Vagina (tissue), 2 donors: ENCODE measurements around the gene NUDT6. TPM values are rescaled to one million over a fixed set of nuclear protein-coding genes. Genes with fewer than 3 reads are reported as not detected.

Experiments
- DNase-seq, 2 donors: peaks; one replicate each; pipeline ENCODE4 v3.0.0-alpha.2; 2017; ENCODE audit errors: extremely low spot score in 2 of 2
- H3K27ac ChIP-seq: fragments of 200-600 bp; sonication (generic); one replicate; pipeline ENCODE4 v1.5.1; 2019
- H3K27me3 ChIP-seq: fragments of 200-600 bp; sonication (generic); one replicate; pipeline ENCODE4 v1.5.1; 2019
- H3K36me3 ChIP-seq, 2 donors: fragments of 200-600 bp; sonication (generic); one replicate each; pipeline ENCODE4 v1.5.1; 2017 to 2019
- H3K4me1 ChIP-seq: fragments of 200-600 bp; sonication (generic); one replicate; pipeline ENCODE4 v1.5.1; 2019
- H3K4me3 ChIP-seq, 2 donors: fragments of 200-600 bp; sonication (generic); 1 replicate in 1 of 2; 2 replicates in 1 of 2; pipeline ENCODE4 v1.5.1; 2016 to 2019
- H3K9me3 ChIP-seq: fragments of 200-600 bp; sonication (generic); one replicate; pipeline ENCODE4 v1.5.1; 2019
- POLR2A ChIP-seq, 2 donors: fragments of 450-650 bp; IDR thresholded peaks; one replicate each; pipeline ENCODE4 v1.6.1; 2017; ENCODE audit warnings: antibody characterized with exemption in 2 of 2, mild to moderate bottlenecking in 2 of 2, moderate library complexity in 2 of 2
- POLR2AphosphoS5 ChIP-seq, 2 donors: sonication (generic); formaldehyde crosslinking; IDR thresholded peaks; one replicate each; pipeline ENCODE4 v1.9.0; 2017; ENCODE audit warnings: antibody characterized with exemption in 2 of 2, mild to moderate bottlenecking in 2 of 2, low read depth in 1 of 2; ENCODE audit not compliant: insufficient read depth in 1 of 2
- intact Hi-C: fragments of 100-400 bp; cut with DNase I; formaldehyde crosslinking; loops from one replicate; pipeline ENCODE4 v1.15.1; 2023
- total RNA-seq: library from RNA; depleted of rRNA; stranded (reverse); fragments of >200 nt; gene quantifications from one replicate; pipeline ENCODE4 v1.2.3, GENCODE V29; 2016
- TF ChIP-seq, protein P1 (sequence below), 3 experiments: fragments of 450-650 bp in 2 of 3; fragments of 200-600 bp in 1 of 3; sonication (generic) in 1 of 3; IDR thresholded peaks; one replicate each; pipeline ENCODE4 v1.5.1; 2017 to 2019; ENCODE audit warnings: antibody characterized with exemption in 3 of 3, mild to moderate bottlenecking in 2 of 3, moderate library complexity in 2 of 3

Gene NUDT6
- total RNA-seq, 1 donor from 2014 or later: 3.2 TPM

DNA sequence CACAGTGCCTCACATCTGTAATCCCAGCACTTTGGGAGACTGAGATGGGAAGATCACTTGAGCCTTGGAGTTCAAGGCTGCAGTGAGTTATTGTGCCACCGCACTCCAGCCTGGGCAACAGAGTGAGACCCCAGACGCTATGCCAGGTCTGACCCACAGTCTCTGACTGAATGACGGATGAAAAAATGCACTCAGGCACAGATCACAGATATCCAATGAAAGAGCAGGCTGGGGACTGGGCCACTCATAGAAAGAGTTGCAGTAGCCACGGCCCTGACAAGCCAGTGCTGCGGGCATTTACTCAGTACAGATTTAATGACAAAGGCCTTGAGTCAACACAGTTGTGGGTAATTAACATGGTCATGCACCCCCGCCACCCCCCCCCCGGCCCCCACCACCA lies 22.7 kb downstream of the NUDT6 start:
- H3K27ac ChIP-seq: no peak overlapping the region
- no peaks in the 10 kb centered on the region for H3K9me3 ChIP-seq
- no peaks in the 10 kb centered on the region for H3K4me1 ChIP-seq
- H3K4me3 ChIP-seq: no peak overlapping the region
- no peaks in the 10 kb centered on the region for H3K36me3 ChIP-seq
- TF ChIP-seq, protein P1, sequence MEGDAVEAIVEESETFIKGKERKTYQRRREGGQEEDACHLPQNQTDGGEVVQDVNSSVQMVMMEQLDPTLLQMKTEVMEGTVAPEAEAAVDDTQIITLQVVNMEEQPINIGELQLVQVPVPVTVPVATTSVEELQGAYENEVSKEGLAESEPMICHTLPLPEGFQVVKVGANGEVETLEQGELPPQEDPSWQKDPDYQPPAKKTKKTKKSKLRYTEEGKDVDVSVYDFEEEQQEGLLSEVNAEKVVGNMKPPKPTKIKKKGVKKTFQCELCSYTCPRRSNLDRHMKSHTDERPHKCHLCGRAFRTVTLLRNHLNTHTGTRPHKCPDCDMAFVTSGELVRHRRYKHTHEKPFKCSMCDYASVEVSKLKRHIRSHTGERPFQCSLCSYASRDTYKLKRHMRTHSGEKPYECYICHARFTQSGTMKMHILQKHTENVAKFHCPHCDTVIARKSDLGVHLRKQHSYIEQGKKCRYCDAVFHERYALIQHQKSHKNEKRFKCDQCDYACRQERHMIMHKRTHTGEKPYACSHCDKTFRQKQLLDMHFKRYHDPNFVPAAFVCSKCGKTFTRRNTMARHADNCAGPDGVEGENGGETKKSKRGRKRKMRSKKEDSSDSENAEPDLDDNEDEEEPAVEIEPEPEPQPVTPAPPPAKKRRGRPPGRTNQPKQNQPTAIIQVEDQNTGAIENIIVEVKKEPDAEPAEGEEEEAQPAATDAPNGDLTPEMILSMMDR (IDR thresholded peaks at IDR 0.05): no peak
- TF ChIP-seq POLR2A (IDR thresholded peaks at IDR 0.05) (no peak), POLR2AphosphoS5 (IDR thresholded peaks at IDR 0.05; ENCODE audit: insufficient read depth in 1 of 2, low read depth in 1 of 2) (no peak)
- no peaks in the 10 kb centered on the region for H3K27me3 ChIP-seq
- no peak for DNase-seq
- intact Hi-C loops: no loop called here

DNA sequence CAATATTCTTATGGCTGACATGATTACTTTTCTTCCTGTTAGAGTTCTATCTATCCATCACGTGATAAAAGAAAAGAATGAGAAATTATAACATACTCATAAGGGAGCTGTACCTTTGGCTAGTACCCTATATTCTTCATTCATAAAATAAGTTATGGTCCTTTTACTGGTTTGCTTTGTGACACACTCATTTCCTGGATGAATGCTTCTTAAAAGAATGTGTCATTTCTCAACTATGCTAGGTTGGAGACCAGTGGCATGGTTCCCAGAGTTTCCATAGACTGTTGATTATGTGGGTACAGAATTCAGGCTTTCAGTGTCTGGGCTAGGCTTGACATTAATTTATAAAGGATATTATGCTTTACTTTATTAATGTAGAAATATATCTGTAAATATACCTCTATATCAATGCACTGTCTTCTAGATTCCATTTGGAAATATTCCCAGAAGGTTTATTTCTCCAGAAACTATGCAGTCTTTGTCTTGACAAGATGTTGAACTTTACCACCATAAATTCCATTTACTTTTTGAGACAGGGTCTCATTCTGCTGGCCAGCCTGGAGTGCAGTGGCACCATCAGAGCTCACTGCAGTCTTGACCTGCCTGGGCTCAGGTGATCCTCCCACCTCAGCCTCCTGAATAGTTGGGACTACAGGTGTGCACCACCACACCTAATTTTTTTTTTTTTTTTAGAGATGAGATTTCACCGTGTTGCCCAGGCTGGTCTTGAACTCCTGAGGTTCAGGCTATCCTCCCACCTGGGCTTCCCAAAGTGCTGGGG lies 23.8 kb downstream of the NUDT6 start:
- Histone ChIP-seq H3K27ac (no peak overlapping the region), H3K36me3 (no peaks in the 10 kb centered on the region), H3K27me3 (no peaks in the 10 kb centered on the region), H3K4me3 (no peak overlapping the region), H3K4me1 (no peaks in the 10 kb centered on the region), H3K9me3 (no peaks in the 10 kb centered on the region)
- TF ChIP-seq, protein P1 (IDR thresholded peaks at IDR 0.05): no peak
- no peak for TF ChIP-seq POLR2AphosphoS5 (IDR thresholded peaks at IDR 0.05; ENCODE audit: insufficient read depth in 1 of 2, low read depth in 1 of 2)
- no peak for TF ChIP-seq POLR2A (IDR thresholded peaks at IDR 0.05)
- intact Hi-C loops: no loop called here
- no peak for DNase-seq

DNA sequence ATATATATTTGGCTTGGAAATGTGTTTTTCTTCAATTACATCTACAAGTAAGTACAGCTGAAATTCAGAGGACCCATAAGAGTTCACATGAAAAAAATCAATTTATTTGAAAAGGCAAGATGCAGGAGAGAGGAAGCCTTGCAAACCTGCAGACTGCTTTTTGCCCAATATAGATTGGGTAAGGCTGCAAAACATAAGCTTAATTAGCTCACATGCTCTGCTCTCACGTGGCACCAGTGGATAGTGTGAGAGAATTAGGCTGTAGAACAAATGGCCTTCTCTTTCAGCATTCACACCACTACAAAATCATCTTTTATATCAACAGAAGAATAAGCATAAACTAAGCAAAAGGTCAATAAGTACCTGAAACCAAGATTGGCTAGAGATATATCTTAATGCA lies 26.1 kb downstream of the NUDT6 start:
- Histone ChIP-seq H3K27me3 (no peaks in the 10 kb centered on the region), H3K36me3 (peaks cover 0 to 10% of the 10 kb centered on the region in 2 donors), H3K4me3 (no peak overlapping the region), H3K27ac (no peak overlapping the region), H3K4me1 (no peaks in the 10 kb centered on the region), H3K9me3 (no peaks in the 10 kb centered on the region)
- no peak for TF ChIP-seq POLR2A (IDR thresholded peaks at IDR 0.05)
- no peak for TF ChIP-seq POLR2AphosphoS5 (IDR thresholded peaks at IDR 0.05; ENCODE audit: insufficient read depth in 1 of 2, low read depth in 1 of 2)
- intact Hi-C loops: no loop called here
- no peak for DNase-seq

DNA sequence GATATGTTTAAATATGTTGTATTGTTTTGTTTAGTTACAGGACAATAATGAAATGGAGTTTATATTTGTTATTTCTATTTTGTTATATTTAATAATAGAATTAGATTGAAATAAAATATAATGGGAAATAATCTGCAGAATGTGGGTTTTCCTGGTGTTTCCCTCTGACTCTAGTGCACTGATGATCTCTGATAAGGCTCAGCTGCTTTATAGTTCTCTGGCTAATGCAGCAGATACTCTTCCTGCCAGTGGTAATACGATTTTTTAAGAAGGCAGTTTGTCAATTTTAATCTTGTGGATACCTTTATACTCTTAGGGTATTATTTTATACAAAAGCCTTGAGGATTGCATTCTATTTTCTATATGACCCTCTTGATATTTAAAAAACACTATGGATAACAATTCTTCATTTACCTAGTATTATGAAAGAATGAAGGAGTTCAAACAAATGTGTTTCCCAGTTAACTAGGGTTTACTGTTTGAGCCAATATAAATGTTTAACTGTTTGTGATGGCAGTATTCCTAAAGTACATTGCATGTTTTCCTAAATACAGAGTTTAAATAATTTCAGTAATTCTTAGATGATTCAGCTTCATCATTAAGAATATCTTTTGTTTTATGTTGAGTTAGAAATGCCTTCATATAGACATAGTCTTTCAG lies 26.9 kb downstream of the NUDT6 start:
- Histone ChIP-seq H3K4me3 (no peak overlapping the region), H3K27me3 (no peaks in the 10 kb centered on the region), H3K4me1 (peaks cover 2% of the 10 kb centered on the region), H3K36me3 (peaks cover 0 to 10% of the 10 kb centered on the region in 2 donors), H3K27ac (no peak overlapping the region), H3K9me3 (no peaks in the 10 kb centered on the region)
- intact Hi-C loops: no loop called here
- no peak for DNase-seq
- TF ChIP-seq, protein P1 (IDR thresholded peaks at IDR 0.05): no peak

DNA sequence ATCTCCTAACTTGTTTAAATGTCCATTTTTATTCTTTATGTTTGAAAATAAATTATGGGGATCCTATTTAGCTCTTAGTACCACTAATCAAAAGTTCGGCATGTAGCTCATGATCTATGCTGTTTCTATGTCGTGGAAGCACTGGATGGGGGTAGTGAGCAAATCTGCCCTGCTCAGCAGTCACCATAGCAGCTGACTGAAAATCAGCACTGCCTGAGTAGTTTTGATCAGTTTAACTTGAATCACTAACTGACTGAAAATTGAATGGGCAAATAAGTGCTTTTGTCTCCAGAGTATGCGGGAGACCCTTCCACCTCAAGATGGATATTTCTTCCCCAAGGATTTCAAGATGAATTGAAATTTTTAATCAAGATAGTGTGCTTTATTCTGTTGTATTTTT lies 27.6 kb downstream of the NUDT6 start:
- no peak for DNase-seq
- no peak overlapping the region for H3K4me3 ChIP-seq
- peaks cover 8% of the 10 kb centered on the region for H3K4me1 ChIP-seq
- H3K9me3 ChIP-seq: no peaks in the 10 kb centered on the region
- TF ChIP-seq POLR2A (IDR thresholded peaks at IDR 0.05) (no peak), POLR2AphosphoS5 (IDR thresholded peaks at IDR 0.05; ENCODE audit: insufficient read depth in 1 of 2, low read depth in 1 of 2) (no peak)
- TF ChIP-seq, protein P1 (IDR thresholded peaks at IDR 0.05): no peak
- no peaks in the 10 kb centered on the region for H3K27me3 ChIP-seq
- H3K36me3 ChIP-seq: peaks cover 0 to 10% of the 10 kb centered on the region in 2 donors
- no peak overlapping the region for H3K27ac ChIP-seq
- intact Hi-C loops: no loop called here
